Fibroblast of upper back skin (primary cell): ENCODE data around the gene KCNH8.

Source experiments
- DNase-seq: peaks from one replicate; pipeline ENCODE4 v3.0.0-alpha.2; 2013

KCNH8 gene

DNA sequence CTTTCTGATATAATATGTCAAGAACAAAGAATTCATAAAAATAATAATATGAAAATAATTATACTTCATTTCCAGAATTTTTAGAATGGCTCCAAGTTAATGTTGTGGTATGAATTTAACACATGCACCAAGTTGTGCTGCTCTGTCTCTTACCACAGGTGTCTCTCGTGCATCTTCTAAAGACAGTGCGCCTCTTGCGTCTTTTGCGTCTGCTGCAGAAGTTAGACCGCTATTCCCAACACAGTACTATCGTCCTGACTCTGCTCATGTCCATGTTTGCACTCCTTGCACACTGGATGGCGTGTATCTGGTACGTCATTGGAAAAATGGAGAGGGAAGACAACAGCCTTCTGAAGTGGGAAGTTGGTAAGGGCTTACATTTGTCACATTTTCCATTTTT lies 246.6 kb downstream of the KCNH8 start:
- DNase-seq: no peak

DNA sequence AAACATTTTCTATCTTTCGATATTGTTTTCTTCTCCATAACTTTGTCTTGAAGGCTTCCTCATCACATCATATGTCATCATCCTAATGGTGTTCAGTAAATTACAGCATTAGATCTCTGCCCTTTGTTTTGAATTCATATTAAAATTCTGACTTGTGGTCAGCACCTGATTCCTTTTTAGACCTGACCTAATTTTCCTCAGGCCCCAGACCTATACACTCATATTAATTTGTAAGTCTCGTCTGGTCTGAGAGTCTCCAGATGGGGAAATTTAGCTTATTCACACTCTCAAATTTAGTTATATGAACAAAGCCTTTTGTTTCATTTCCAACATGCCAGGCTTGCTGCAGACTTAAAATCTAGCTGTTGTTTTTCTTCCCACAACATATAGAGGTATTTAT lies 248.4 kb downstream of the KCNH8 start:
- DNase-seq: no peak

DNA sequence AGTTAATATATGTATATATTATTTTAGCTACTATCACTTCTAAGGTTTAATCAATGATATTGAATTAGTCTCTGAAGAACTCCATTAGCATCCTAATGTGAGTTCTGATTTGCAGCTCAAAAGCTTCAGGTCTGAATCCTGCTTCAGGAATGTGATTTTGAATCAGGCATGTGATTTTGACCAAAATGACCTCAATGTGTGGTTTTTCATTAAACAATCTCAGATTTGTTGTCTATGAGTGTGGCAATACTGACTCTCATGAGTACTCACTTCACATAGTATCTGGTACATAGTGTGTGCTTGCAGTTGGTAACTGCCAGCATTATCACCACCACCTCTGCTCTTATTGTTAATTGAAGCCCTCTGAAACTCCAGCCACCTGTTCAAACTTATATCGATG lies 251.0 kb downstream of the KCNH8 start:
- DNase-seq: no peak

DNA sequence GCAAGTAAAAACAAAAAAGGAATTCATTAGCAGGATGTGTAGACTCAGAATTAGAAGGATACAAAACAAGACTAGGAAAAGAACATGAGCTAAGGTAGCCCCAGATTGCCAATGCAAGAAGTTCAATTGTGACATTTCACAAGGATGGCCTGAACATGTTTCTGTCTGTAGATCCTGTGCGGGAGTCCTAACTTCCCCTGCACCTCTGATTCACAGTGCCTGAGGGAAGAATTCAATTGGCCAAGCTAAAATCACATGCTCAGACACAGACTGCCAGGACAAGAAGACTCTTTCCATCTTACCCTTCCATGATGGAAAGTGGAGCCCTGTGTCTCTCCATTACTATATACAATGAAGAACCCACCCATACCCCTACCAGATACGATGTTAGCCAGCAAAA lies 251.5 kb downstream of the KCNH8 start:
- DNase-seq: no peak

DNA sequence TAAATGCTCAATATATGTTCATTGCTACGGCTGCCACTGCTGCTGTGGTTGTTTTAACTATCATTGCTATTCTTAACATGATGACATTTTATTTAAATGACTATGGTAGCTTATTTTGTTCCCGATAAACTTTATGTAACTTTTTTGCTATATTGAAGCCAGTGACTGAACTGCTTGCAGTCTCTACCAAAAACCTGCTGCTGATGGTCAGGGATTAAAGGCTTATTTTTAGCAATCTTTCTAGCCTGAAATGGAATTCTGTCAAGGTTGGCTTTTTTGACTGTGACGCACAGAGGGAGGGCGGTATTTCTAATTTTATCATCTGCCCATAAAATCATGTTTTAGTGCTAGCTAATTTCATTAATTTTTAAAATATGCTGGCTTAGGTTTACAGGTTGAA lies 271.8 kb downstream of the KCNH8 start:
- no peak for DNase-seq

DNA sequence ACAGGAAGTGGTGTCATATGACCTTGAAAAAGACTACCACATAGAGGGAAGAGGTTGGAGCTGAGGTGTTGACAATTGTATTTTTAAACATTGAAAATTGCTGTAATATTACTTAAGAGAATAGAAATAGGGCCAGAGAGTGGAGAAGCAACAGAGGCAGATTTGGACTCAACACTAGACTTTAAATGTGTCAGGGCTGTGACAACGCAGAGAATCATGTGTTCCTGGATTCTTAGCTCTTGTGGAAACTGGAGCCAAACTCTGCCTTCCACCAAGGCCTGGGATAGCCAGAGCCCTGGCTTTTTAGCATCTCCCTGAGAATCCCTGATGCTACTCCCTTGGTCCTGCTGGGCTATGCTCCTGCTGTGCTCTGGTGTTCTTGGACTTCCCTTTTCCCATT lies 277.5 kb downstream of the KCNH8 start:
- no peak for DNase-seq

DNA sequence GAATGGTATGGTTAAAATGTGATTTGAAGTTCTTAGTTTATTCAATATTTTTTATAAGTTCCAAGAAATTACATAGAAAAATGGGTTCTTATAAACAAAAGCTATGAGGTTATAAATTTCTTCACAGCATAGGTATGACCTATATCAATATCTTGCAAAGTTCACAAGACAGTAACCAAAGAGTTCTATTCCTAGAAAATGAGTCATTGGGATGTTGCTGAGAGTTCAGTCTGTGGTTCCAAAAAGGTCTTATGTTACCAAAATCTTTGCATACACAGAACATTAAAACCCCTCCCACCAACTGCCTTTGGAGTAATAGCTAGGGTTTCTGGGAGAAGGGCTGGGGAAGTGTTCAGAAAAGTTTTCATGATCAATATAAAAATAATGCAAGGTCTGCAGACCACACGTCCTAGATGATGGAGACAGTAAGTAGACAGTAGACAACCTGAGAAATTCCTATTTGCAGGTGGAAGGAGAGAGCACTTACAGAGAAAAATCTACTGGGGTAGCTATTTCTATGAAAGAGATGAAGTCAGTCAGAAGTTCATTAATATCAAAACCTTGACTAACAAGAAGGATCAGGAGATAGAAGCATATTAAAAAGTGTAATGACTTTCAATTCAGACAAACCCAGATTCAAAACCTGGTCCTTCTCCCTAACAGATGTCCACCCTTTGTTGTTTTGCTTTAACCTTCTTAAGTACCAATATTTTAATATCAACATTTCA lies 279.3 kb downstream of the KCNH8 start:
- no peak for DNase-seq

DNA sequence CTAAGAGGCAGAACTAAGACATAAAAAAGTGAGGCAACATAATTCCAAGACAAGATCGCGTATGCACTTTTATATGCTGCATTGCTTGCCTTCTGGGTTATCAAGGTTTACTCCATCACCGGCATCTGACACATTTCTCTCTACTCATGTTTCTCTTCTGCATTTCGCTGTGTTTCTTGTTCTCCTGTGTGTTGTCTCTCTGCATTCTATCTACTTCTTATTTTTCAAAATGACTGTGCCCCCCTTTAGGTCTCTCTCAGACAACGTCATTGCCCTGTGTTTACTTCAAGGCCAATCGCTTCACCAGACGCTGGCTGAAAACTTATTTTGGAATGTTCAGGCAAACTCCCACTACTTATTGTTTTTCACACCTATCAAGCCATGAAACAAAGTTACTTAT lies 280.4 kb downstream of the KCNH8 start:
- no peak for DNase-seq

DNA sequence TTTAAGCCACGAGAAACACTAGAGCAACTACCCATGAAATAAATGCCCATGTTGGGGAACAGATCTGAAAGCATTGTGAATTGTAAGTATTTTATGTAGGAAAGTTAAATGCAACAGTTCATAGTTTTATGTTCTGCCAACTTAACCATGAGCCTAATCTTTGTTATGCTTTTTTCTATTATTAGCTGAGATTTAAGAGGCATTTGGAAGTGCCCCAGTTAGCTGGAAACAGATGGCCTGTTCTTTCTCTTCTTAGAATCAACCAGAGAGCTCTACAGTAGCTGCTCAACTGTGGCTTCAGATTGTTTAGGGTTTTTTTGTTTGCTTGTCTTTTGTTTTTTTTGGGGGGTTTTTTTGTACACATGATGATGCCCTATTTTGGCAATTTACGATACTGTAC lies 284.4 kb downstream of the KCNH8 start:
- no peak for DNase-seq

DNA sequence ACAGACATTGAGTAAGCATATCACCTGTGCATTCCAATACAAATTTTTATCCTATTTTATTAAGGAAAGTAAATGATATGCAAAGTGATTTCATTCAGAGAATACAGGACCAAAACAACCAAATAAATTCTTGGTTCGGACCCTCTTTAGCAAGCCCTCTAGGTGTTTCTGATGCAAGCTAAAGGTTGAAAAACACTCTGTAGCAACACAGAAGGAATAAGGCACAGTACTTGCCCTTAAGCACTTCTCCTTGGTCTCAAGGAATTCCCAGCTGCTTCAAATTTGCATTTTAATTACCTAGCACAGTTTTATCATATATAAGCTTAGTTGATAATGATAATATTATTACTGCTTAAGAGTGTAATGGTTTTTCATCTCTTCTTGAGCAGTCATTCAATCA lies 288.4 kb downstream of the KCNH8 start:
- DNase-seq: no peak

DNA sequence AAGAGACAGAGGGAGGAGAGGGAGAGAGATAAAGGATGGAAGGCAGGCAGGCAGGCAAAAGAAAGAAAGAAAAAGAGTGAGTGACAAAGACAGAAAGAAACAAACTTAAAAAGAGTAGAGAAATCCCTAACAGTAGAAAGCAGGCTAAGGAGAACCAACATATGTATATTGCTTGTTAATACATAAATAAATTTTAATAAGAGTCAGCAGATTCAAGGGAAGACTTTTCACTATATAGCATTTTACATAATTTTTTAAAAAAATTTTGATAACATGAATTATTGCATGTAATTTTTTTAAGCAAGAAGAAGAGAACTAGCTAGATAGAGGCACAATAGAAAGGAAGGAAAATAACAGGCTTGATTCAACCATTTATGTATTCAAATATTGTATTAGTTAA lies 291.6 kb downstream of the KCNH8 start:
- no peak for DNase-seq

DNA sequence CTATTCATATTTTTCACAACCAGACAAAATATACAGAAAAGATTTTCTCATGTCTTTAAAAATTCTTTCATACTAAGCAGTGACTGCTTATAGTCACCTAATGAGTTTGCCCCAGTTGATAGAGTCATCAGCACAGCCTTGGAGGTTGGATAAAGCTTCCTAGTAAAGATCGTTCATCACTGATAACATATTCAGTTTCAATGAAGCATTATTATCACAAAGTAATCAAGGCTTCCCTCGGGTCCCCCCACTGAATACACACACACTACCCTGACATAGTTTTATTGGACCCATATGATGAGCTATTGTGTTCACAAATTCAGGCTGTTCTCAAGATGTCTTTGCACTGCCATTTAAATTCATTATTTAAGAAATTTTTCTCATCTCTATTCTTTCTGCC lies 297.8 kb downstream of the KCNH8 start:
- no peak for DNase-seq

DNA sequence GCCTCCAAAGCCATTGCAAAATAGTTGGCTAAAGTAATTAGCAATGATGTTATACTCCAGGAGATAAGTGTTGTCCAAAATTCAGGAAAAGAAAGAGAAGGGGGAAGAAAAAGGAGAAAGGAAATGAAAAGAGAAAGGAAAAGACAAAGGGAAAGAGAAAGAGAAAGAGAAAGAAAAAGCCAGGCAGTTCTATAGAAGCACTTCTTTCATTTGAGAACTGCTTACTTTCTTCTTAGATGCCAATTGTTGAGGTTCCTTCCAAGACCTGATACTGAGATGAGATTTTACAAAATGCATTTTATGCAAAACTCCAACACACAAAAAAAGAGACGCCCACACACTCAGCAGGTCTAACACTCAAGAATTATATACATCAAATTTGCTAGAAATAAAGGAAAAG lies 298.4 kb downstream of the KCNH8 start:
- no peak for DNase-seq

DNA sequence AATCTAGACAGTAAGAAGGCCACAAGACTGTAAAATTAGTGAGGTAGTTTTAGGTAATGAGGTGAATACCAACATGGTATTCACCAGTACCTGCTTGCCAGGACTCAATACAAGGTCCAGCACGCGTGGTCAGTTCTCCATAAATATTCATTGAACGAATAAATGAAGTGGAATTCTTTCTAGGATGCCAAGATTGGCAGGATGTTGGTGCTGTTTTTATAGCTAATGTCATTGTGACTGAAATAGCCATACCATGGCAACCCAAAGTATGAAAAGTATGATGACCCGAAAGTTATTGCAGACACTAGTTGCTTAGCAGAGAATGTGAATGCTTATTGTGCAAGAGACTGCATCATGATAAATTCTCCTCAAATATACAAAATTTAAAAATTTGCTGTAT lies 307.2 kb downstream of the KCNH8 start:
- no peak for DNase-seq

DNA sequence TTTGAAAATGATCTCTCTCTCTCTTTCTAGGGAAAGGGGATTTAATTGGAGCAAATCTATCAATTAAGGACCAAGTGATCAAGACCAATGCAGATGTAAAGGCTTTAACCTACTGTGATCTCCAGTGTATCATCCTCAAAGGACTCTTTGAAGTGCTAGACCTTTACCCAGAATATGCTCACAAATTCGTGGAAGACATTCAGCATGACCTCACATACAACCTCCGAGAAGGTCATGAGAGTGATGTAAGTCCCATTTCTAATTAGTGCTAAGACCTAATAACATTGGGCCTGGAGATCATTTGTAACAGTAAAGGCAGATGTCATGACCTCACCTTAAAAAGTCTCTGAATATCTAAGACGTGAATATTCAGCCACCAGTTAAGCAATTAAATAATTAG lies 308.4 kb downstream of the KCNH8 start:
- no peak for DNase-seq

DNA sequence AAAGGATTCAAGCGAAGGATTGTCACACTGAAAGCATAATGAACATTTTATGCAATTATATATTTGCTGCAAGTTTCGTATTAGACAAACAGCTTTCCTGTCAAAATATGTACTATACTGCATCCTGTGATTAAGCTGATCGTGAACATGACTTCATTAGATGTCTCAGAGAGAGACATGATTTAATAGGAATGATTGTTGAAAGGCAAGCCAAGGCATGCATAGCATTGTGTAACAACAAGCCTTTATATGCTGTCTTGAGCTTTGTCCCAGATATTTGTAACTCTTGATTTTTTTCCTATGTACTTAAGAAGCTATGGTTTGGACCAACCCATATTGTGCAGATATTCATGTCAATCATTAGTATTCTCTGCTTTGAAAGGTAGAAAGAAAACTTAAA lies 309.1 kb downstream of the KCNH8 start:
- no peak for DNase-seq

DNA sequence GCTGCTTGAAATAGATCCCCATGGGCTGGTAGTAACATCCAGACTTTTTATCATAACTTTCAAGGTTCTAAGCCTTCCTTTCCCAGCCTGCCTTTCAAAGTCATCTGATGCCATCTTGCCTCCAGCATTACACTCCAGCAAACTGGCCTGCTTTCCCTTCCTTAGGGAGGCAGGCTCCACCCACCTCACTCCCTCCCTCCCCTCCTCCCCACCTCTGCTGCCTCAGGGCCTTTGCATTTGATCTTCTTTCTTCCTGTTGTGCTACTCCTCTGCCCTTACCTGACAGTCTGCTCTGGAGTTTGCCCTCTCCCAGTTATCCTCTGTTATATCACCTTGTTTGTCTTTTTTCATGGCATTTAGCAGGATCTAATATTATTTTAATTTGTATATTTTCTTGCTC lies 319.5 kb downstream of the KCNH8 start:
- no peak for DNase-seq

DNA sequence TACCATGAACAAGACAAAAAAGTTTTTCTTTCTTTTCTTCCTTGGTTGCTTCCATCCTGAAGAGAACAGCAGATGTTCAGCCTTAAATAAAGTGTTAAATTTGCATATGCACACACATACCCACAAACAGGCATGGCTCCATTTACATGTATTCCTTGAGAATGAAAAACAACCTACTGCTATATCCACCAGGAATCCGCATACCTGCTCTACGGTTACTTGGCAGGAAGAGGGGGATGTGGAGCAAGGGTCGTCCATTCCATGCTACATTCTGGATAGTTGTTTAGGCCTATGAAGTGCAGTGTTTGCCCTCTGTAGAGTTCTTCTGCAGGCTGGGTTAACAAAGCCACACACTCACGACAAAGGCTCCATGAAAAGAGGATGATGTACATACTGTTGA lies 322.8 kb downstream of the KCNH8 start:
- no peak for DNase-seq

DNA sequence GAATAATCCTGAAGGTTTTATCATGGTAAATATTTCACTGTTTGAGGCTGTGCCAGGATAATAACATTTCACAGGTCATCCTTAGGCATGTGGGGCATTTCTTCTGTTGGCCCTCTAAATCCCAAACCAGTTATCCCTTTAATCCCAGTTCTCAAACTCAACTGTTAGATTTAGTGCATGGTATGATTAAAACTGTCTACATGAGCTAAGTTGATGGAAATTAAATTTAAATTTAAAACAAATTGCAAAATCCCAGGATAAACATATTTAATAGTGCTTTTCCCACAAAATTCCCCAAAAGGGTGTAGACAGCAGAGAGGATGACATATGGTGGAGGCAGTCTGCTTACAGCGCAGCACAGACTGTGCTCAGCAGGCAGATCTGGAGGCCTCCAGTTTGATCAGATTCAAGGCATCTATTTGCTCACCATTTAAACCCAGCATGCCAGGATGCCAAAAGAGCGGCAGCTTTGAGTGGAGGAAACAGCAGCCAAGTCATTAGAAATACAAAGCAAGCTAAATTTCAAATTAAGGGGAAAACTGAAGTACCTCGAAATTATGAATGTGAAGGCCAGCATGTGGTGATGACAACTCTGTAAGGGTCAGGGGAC lies 325.8 kb downstream of the KCNH8 start:
- DNase-seq: no peak

DNA sequence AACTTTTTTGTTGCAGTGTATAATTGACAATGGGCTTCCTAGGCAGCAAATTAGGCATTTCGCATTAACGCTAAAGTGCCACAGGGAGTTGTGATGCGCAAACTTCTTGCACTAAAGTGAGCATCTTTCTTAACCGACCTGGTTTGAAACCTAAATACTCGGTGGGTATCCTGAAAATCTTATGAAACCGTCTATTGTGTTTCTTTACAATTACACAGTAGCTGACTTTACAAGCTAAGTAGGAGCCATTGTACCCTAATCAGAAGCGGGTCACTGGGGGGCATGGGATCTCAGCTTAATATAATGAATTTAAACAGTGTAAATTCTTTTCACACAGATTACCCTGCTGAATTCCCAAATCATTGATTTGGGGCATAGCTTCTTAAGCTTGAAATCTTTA lies 328.0 kb downstream of the KCNH8 start:
- DNase-seq: no peak

DNA sequence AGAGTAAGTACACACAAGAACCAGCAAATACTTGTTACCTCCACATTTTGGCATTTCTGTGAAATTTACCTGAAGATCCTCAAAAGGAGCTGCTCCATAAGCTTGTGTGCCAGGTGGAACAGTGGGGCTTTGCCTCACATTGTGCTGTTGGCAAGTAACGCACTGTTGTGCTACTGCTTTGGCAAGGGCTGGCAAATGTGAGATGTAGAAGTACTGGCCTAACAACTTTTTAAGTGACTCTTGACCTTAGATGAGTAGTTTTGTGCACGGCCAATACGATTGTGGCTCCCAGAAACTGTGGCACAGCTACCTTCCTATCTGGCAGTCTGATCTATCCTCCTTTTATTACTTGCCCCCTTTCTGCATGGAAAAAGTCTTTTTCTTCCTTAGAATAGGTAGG lies 337.0 kb downstream of the KCNH8 start:
- no peak for DNase-seq

DNA sequence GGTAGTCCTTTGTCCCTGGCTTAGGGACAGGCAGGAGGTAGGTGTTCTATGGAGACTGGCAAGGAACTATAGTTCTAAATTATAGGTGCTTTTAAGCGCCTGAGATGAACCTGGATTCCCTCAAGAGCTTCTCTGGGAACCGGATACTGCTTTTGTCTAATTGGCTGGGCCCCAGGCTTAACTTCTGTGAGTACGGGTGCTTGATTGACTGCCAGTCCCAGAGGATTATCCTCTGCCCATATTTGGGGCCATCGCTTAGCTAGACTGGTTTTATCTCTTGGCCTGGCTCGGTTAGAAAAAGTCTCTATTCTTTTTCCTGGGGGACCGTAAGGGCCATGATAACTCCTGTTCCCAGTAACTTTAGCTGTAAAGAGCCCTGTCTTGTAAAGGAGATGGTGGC lies 339.1 kb downstream of the KCNH8 start:
- DNase-seq: no peak

DNA sequence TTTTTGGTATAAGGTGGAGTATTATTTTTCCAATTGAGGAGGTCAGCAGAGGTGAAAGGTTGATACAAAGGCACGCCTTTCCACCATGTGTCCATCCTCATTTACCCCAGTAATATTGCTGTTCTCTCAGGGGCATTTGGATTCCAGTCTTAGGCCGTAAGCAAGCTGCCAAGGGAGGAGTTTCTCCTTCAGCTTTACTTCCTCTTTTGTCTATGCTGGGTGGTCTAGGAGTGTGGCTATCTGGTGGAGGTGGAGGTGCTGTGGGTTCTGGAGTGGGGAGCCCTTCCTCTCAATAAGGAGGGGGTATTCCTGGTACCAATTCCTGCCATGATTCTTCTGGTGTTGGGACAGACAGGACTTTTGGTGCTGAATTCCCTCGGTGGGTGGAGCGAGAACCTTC lies 340.6 kb downstream of the KCNH8 start:
- no peak for DNase-seq

DNA sequence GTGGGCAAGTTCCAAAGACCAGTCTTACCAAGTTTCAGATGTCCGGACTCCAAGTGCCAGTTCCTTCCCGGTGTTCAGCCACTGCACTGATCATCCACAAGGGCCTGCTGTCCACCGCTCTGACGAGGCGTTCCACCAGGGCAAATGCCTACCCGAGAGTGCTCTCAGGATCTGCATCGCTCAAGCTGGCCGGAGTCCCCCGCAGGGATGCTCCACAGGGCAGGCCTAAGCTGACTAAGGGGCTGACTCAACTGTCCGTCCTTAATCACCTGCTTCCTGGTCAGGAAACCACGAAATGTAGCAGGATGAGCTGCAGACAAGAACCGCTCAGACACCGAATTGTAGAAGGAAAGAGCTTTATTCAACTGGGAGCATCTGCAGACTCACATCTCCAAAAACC lies 341.6 kb downstream of the KCNH8 start:
- DNase-seq: no peak

DNA sequence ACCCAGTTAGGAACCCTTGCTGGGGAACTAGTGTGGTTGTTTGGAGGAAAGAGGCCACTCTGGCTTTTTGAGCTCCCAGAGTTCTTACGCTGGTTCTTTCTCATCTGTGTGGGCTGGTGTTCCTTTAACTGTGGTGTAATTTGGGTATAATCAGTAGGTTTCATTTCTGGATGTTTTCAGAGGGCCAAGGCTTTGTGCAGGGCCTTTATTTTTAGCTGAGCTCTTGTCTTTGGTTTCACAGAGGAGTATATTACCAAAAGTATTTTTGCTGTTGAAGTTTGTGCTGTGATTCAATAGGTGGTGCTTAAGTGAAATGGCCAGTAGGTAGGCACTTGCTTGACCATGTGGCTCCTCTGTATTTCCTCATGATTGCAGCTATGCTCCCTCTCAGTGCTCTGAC lies 357.9 kb downstream of the KCNH8 start:
- no peak for DNase-seq
